ENCODE data around the gene GPX2.
"Not testable (repeated sequence)": the region's sequence is repeated elsewhere in the genome, so short reads cannot be mapped to it uniquely, and the experiment has no call there.

Gene GPX2

DNA sequence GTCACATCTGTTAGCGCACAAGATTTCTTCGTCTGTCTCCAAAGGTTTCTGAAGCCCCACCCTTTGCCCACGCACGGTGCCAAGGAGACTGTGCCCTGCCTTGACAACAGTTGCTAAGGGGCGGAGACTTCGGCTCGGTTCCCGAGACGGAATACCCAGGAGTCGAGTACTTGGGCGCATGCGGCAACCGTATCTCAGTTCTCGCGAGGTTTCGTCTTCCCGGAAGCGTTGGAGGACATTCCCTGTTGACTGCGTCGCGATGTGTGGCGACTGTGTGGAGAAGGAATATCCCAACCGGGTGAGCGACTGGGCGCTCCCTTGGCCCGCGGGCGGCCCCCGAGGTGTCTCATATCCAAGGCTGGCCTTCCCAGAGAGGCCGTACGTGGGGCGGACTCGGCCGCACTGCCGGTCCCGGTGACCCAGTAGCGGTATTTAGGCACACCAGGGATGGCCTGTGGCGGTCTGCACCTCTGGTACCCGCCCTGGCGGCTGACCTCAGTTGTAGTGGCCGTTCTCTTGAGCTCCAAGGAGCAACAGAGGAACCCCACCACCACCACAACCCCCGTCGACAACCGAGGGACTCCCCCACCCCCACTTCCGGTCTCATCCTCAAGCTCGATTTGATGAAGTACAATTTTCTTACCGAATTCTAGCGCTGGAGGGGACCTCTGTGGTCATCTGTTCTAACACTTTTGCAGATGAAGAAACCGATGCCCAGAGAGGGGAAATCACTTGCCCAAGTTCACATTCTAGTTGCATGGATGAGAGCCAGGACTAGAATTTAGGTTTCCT, 28.1 kb downstream of the GPX2 start, which contains the start of gene CHURC1:
CHURC1 (plus strand) TSS at position 219 of the 792 bp plus-strand sequence; CDS start at position 260, 41 bp downstream.
- no peaks in the 10 kb centered on the region for H3K9me3 ChIP-seq (ENCODE audit: control insufficient read depth, insufficient read depth, low read length)
- no CpG with 5 or more reads among the region's 49 CpGs for WGBS (ENCODE audit: insufficient coverage, insufficient read length)
- DNase-seq (ENCODE audit: low read depth, low spot score): peak; percentile 98
- H3K4me1 ChIP-seq (ENCODE audit: control insufficient read depth, insufficient read depth, low read length): no peaks in the 10 kb centered on the region
- no peak within 1 kb of the TSS for H3K27ac ChIP-seq (ENCODE audit: low read length)
- H3K36me3 ChIP-seq (ENCODE audit: control insufficient read depth, insufficient read depth, low read length): no peaks in the 10 kb centered on the region
- peak within 1 kb of the TSS; percentile 87 for H3K4me3 ChIP-seq (ENCODE audit: low read length)
- no peaks in the 10 kb centered on the region for H3K27me3 ChIP-seq (ENCODE audit: control insufficient read depth, insufficient read depth, low read length)

DNA sequence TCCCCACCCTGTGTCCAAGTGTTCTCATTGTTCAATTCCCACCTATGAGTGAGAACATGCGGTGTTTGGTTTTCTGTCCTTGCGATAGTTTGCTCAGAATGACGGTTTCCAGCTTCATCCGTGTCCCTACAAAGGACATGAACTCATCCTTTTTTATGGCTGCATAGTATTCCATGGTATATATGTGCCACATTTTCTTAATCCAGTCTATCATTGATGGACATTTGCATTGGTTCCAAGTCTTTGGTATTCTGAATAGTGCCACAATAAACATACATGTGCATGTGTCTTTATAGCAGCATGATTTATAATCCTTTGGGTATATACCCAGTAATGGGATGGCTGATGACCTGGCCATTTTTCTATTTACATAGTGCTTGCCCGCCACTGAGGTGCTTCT, 29.1 kb downstream of the GPX2 start:
- no CpG with 5 or more reads among the region's 5 CpGs for WGBS (ENCODE audit: insufficient coverage, insufficient read length)
- H3K27me3 ChIP-seq (ENCODE audit: control insufficient read depth, insufficient read depth, low read length); H3K4me1 ChIP-seq (ENCODE audit: control insufficient read depth, insufficient read depth, low read length); H3K36me3 ChIP-seq (ENCODE audit: control insufficient read depth, insufficient read depth, low read length); H3K27ac ChIP-seq (ENCODE audit: low read length); DNase-seq (ENCODE audit: low read depth, low spot score); H3K4me3 ChIP-seq (ENCODE audit: low read length); H3K9me3 ChIP-seq (ENCODE audit: control insufficient read depth, insufficient read depth, low read length): not testable (repeated sequence)

DNA sequence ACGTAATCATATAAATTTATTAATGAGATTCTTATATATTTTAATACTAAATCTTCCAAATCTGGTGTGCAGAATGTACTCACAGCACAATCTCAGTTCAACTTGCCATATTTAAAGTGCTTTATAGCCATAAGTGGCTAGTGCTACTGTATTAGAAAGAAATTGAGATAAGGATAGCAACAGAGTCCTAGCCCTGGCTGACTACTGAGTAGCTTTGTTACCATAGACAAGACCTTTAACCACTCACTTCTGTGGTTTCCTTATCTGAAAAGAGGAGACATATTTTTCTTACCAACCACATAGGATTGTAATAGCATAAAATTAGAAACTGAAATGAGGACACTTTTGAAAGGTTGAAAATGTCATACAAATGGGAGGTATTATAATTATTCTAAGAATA, 30.3 kb downstream of the GPX2 start:
- Histone ChIP-seq H3K4me3 (ENCODE audit: low read length) (no peak overlapping the region), H3K36me3 (ENCODE audit: control insufficient read depth, insufficient read depth, low read length) (no peaks in the 10 kb centered on the region)
- no CpG with 5 or more reads among the region's 1 CpG for WGBS (ENCODE audit: insufficient coverage, insufficient read length)

DNA sequence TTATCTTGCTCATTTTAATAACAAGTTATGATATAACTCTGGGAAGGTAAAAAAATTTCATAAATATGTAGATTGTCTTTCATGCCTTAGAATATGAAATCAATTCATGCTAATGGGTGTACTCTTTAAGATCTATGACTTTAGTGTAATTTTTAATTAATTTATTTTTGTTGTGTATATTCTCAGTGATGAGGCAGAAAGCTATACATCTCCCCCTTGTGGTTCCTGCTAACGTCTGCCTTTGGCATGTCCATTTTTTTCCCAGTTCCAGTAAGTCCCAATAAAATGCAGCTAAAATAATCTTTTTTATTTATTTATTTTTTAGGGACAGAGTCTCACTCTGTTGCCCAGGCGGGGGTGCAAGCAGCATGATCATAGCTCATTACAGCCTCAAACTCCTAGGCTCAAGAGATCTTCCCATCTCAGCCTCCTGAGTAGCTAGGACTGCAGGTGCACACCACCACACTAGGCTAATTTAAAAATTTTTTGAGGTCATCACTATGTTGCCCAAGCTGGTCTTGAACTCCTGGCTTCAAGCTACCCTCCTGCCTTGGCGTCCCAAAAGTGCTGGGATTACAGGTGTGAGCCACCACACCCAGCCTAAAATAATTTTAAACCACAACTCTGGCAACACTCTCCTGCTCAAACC, 31.6 kb downstream of the GPX2 start:
- DNase-seq (ENCODE audit: low read depth, low spot score): no peak

More for the DNA sequence above, 30.3 kb downstream of the GPX2 start:
- H3K9me3 ChIP-seq (ENCODE audit: control insufficient read depth, insufficient read depth, low read length): no peaks in the 10 kb centered on the region
- H3K27ac ChIP-seq (ENCODE audit: low read length): no peak overlapping the region
- no peaks in the 10 kb centered on the region for H3K27me3 ChIP-seq (ENCODE audit: control insufficient read depth, insufficient read depth, low read length)
- DNase-seq (ENCODE audit: low read depth, low spot score): no peak
- H3K4me1 ChIP-seq (ENCODE audit: control insufficient read depth, insufficient read depth, low read length): no peaks in the 10 kb centered on the region

DNA sequence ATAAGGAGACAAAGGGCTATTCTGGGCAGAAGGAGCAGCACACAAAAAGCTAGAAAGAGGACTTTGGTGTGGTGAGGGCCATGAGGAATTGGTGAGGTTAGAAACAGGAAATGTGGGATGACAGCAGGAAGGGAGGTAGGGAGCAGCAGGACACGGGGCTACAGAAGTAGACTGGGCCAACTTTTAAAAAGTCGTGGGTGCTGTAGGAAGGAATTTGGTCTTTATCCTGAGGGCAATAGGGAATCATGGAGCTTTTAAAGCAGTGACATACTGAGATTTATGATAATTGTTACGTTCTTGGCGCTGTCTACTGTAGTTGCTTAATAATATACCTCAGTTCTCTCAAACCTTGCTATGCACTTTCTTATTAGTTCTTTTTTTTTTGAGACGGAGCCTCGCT, 36.5 kb downstream of the GPX2 start:
- Histone ChIP-seq H3K36me3 (ENCODE audit: control insufficient read depth, insufficient read depth, low read length) (no peaks in the 10 kb centered on the region), H3K27ac (ENCODE audit: low read length) (no peak overlapping the region), H3K4me3 (ENCODE audit: low read length) (no peak overlapping the region), H3K27me3 (ENCODE audit: control insufficient read depth, insufficient read depth, low read length) (no peaks in the 10 kb centered on the region), H3K9me3 (ENCODE audit: control insufficient read depth, insufficient read depth, low read length) (no peaks in the 10 kb centered on the region), H3K4me1 (ENCODE audit: control insufficient read depth, insufficient read depth, low read length) (no peaks in the 10 kb centered on the region)
- WGBS (ENCODE audit: insufficient coverage, insufficient read length): no CpG with 5 or more reads among the region's 6 CpGs
- no peak for DNase-seq (ENCODE audit: low read depth, low spot score)

More for the DNA sequence above, 31.6 kb downstream of the GPX2 start:
- H3K36me3 ChIP-seq (ENCODE audit: control insufficient read depth, insufficient read depth, low read length): no peaks in the 10 kb centered on the region
- no peaks in the 10 kb centered on the region for H3K4me1 ChIP-seq (ENCODE audit: control insufficient read depth, insufficient read depth, low read length)
- no CpG with 5 or more reads among the region's 3 CpGs for WGBS (ENCODE audit: insufficient coverage, insufficient read length)
- no peak overlapping the region for H3K4me3 ChIP-seq (ENCODE audit: low read length)
- H3K27me3 ChIP-seq (ENCODE audit: control insufficient read depth, insufficient read depth, low read length): no peaks in the 10 kb centered on the region
- H3K27ac ChIP-seq (ENCODE audit: low read length): no peak overlapping the region
- no peaks in the 10 kb centered on the region for H3K9me3 ChIP-seq (ENCODE audit: control insufficient read depth, insufficient read depth, low read length)

DNA sequence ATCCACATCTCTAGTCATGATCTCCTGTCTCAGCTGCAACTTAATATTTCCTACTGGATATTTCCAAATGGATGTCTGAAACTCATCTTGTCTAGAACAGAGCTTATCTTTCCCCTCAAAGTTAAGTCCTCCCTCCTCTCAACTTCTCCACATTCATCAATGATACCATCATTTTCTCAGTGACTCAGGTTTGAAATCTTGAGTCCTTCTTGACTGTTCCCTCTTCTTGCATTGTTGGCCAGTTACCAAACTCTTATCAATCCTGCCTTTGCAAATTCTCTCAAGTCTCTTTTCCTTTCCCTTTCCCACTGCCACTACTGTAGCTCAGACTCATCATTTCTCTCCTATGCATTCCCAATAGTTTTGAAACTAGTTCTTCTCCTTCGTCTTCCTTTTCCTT, 42.6 kb downstream of the GPX2 start:
- WGBS (ENCODE audit: insufficient coverage, insufficient read length): no CpG with 5 or more reads among the region's 1 CpG
- no peak overlapping the region for H3K27ac ChIP-seq (ENCODE audit: low read length)
- H3K4me3 ChIP-seq (ENCODE audit: low read length): no peak overlapping the region
- H3K27me3 ChIP-seq (ENCODE audit: control insufficient read depth, insufficient read depth, low read length): no peaks in the 10 kb centered on the region
- no peaks in the 10 kb centered on the region for H3K4me1 ChIP-seq (ENCODE audit: control insufficient read depth, insufficient read depth, low read length)
- H3K9me3 ChIP-seq (ENCODE audit: control insufficient read depth, insufficient read depth, low read length): no peaks in the 10 kb centered on the region
- DNase-seq (ENCODE audit: low read depth, low spot score): no peak
- H3K36me3 ChIP-seq (ENCODE audit: control insufficient read depth, insufficient read depth, low read length): no peaks in the 10 kb centered on the region

DNA sequence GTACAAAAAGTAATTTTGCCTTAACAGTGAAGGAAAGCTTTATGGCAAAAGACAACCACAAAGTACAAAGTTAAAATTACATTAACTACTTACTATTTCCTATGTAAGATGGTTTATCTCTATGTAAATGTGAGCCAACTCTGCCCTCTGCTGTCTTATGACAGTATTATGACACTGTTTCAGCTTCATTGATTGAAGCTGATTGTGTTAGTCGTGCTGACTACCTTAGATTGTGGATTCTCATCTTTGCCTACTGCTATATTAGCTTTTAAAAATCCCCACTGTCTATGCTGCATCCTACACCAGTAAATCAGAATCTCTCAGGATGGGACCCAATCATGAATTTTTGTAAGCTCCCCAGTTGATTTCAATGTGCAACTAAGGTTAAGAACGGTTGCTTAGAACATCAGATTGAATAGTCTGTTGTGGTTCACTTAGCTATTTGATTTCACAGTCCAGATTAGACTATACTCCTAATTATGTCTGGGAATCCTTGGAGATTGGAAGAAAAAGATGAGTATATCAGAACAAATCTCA, 50.6 kb downstream of the GPX2 start:
- no peaks in the 10 kb centered on the region for H3K4me1 ChIP-seq (ENCODE audit: control insufficient read depth, insufficient read depth, low read length)
- no CpG with 5 or more reads among the region's 2 CpGs for WGBS (ENCODE audit: insufficient coverage, insufficient read length)
- no peak overlapping the region for H3K27ac ChIP-seq (ENCODE audit: low read length)
- no peak overlapping the region for H3K4me3 ChIP-seq (ENCODE audit: low read length)
- no peak for DNase-seq (ENCODE audit: low read depth, low spot score)
- H3K27me3 ChIP-seq (ENCODE audit: control insufficient read depth, insufficient read depth, low read length): no peaks in the 10 kb centered on the region
- H3K36me3 ChIP-seq (ENCODE audit: control insufficient read depth, insufficient read depth, low read length): no peaks in the 10 kb centered on the region
- H3K9me3 ChIP-seq (ENCODE audit: control insufficient read depth, insufficient read depth, low read length): no peaks in the 10 kb centered on the region

DNA sequence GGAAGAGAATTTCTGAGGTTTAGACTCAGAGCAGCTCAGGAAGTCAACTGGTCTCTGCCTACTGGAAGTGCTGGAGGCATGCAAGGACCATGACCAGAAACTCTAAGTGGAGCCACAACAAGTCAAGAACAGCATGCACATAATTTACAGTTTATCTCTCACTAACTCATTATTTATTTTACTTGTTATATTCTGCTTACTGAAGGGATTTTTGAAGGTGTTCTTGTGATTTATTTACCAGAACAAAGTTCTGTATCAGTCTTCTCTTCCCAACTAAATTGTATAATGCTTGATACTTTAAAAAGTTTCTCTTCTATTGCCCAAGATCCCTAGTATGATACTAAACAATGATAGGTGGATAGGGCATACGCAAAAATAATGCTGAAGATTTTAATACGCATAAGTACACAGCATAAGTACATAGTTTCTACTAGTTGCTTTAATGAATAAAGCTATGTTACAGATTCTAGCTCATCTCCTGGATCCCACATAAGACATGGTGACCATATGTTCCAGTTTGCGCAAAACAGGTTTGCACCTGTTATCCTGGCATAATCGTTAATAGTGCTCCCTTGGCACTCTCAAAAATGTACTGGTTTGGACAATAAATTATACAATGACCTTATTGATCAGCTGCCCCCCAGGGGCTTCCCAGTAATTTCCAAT, 51.2 kb downstream of the GPX2 start:
- H3K4me1 ChIP-seq (ENCODE audit: control insufficient read depth, insufficient read depth, low read length): no peaks in the 10 kb centered on the region
- no peaks in the 10 kb centered on the region for H3K9me3 ChIP-seq (ENCODE audit: control insufficient read depth, insufficient read depth, low read length)
- no peaks in the 10 kb centered on the region for H3K27me3 ChIP-seq (ENCODE audit: control insufficient read depth, insufficient read depth, low read length)
- DNase-seq (ENCODE audit: low read depth, low spot score): no peak
- no CpG with 5 or more reads among the region's 4 CpGs for WGBS (ENCODE audit: insufficient coverage, insufficient read length)
- no peak overlapping the region for H3K27ac ChIP-seq (ENCODE audit: low read length)
- no peaks in the 10 kb centered on the region for H3K36me3 ChIP-seq (ENCODE audit: control insufficient read depth, insufficient read depth, low read length)
- H3K4me3 ChIP-seq (ENCODE audit: low read length): no peak overlapping the region

DNA sequence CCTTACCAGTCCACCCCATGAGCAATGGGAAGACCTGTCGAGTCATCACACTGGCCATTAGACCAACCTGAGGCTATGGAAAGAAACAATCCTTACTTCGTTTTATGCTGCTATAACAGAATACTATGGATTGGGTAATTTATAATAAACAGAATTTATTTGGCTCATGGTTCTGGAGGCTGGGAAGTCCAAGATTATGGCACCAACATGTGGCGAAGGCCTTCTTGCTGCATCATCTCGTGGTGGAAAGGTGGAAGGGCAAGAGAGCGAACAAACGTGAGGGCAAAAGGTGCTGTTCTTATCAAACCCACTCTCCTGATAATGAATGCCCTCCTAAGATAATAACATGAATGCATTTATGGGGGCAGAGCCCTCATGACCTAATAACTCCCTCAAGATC, 53.2 kb downstream of the GPX2 start:
- Histone ChIP-seq H3K27me3 (ENCODE audit: control insufficient read depth, insufficient read depth, low read length) (no peaks in the 10 kb centered on the region), H3K4me1 (ENCODE audit: control insufficient read depth, insufficient read depth, low read length) (no peaks in the 10 kb centered on the region), H3K36me3 (ENCODE audit: control insufficient read depth, insufficient read depth, low read length) (no peaks in the 10 kb centered on the region), H3K4me3 (ENCODE audit: low read length) (no peak overlapping the region), H3K27ac (ENCODE audit: low read length) (no peak overlapping the region), H3K9me3 (ENCODE audit: control insufficient read depth, insufficient read depth, low read length) (no peaks in the 10 kb centered on the region)
- no peak for DNase-seq (ENCODE audit: low read depth, low spot score)
- no CpG with 5 or more reads among the region's 6 CpGs for WGBS (ENCODE audit: insufficient coverage, insufficient read length)
